ENCODE measurements around the gene PSMD9. TPM values are rescaled to one million over a fixed set of nuclear protein-coding genes. Genes with fewer than 3 reads are reported as not detected.
"Not testable (repeated sequence)": the region's sequence is repeated elsewhere in the genome, so short reads cannot be mapped to it uniquely, and the experiment has no call there.

Gene PSMD9
- total and polyA plus RNA-seq, 12 donors, result 31.4 to 145 (median 55.7) TPM

DNA sequence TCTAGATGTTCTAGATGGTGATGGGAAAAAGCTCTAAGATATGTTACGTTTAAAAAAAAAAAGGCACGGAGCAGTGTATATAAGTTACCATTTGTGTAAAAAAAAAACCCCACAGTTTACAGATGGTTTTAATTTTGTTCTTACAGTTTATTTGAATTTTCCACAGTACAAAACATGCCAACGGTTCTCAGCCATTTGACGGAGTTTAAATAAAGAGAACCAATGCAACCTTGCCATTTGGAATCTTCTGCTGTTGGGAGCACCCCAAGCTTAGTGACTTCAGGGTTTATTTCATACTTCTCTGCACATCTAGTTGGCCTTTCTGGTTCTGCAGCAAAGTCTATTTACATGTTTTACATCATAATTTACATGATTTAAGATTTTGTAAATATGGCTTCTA is 22.3 kb upstream of the PSMD9 start:
- WGBS, 4 donors, result 73 to 81% (median 78%) methylated on average over 4 of the region's 4 CpGs
- Histone ChIP-seq H3K4me1 (replicated peaks in 1 of 2) (no peaks in the 10 kb centered on the region), H3K36me3 (replicated peaks in 1 of 2) (no peaks in the 10 kb centered on the region), H3K4me3 (no peak overlapping the region), H3K27ac (no peak overlapping the region), H3K9me3 (replicated peaks in 1 of 3) (no peaks in the 10 kb centered on the region), H3K27me3 (no peaks in the 10 kb centered on the region)
- TF ChIP-seq, protein P1, sequence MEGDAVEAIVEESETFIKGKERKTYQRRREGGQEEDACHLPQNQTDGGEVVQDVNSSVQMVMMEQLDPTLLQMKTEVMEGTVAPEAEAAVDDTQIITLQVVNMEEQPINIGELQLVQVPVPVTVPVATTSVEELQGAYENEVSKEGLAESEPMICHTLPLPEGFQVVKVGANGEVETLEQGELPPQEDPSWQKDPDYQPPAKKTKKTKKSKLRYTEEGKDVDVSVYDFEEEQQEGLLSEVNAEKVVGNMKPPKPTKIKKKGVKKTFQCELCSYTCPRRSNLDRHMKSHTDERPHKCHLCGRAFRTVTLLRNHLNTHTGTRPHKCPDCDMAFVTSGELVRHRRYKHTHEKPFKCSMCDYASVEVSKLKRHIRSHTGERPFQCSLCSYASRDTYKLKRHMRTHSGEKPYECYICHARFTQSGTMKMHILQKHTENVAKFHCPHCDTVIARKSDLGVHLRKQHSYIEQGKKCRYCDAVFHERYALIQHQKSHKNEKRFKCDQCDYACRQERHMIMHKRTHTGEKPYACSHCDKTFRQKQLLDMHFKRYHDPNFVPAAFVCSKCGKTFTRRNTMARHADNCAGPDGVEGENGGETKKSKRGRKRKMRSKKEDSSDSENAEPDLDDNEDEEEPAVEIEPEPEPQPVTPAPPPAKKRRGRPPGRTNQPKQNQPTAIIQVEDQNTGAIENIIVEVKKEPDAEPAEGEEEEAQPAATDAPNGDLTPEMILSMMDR (IDR thresholded peaks at IDR 0.05), result no peak
- no peak for TF ChIP-seq POLR2A (IDR thresholded peaks at IDR 0.05)
- no peak for DNase-seq
- intact Hi-C loops (cut with DNase I), result no loop called here

DNA sequence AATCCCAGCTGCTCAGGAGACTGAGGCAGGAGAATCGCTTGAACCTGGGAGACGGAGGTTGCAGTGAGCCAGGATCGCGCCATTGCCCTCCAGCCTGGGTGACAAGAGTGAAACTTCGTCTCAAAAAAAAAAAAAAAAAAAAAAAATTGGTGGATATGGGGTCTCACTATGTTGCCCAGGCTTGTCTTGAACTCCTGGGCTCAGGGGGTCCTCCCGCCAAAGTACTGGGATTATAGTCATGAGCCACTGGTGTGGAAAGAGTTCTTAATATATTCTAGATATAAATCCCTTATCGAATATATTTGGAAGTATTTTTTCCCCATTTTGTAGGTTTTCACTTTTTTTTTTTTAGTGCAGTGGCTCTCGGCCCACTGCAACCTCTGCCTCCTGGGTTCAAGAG is 19.4 kb upstream of the PSMD9 start:
- H3K4me3 ChIP-seq; H3K27me3 ChIP-seq; DNase-seq; H3K36me3 ChIP-seq (replicated peaks in 1 of 2); H3K9me3 ChIP-seq (replicated peaks in 1 of 3); H3K27ac ChIP-seq; intact Hi-C loops (cut with DNase I); H3K4me1 ChIP-seq (replicated peaks in 1 of 2): not testable (repeated sequence)
- 83 to 92% (median 85%) methylated on average over 8 of the region's 8 CpGs for WGBS, 4 donors

DNA sequence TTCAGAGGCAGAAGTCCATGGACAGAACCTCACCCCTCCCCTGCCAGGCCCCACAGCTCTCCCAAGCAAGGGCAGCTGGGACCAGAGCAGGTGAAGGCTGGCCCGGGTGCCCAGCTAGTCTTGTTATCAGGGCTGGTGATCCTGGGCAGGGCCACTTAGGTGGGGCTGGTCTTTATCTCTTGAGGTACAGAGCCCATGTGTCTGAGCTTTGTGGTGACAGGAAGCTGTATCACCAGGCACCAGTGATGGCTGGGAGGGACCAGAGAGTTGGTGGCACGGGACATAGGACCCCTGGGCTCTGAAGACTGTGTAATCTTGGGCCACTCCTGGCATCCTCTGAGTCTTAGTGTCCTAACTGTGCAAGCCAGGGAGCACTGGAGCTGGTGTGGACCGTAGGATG is 17.1 kb upstream of the PSMD9 start:
- Histone ChIP-seq H3K27me3 (no peaks in the 10 kb centered on the region), H3K4me3 (no peak overlapping the region), H3K9me3 (replicated peaks in 1 of 3) (no peaks in the 10 kb centered on the region), H3K4me1 (replicated peaks in 1 of 2) (no peaks in the 10 kb centered on the region), H3K27ac (no peak overlapping the region), H3K36me3 (replicated peaks in 1 of 2) (no peaks in the 10 kb centered on the region)
- WGBS, 4 donors, result 74 to 85% (median 77%) methylated on average over 2 to 3 of the region's 3 CpGs
- no peak for DNase-seq
- no peak for TF ChIP-seq POLR2A (IDR thresholded peaks at IDR 0.05)
- intact Hi-C loops (cut with DNase I), result no loop called here

DNA sequence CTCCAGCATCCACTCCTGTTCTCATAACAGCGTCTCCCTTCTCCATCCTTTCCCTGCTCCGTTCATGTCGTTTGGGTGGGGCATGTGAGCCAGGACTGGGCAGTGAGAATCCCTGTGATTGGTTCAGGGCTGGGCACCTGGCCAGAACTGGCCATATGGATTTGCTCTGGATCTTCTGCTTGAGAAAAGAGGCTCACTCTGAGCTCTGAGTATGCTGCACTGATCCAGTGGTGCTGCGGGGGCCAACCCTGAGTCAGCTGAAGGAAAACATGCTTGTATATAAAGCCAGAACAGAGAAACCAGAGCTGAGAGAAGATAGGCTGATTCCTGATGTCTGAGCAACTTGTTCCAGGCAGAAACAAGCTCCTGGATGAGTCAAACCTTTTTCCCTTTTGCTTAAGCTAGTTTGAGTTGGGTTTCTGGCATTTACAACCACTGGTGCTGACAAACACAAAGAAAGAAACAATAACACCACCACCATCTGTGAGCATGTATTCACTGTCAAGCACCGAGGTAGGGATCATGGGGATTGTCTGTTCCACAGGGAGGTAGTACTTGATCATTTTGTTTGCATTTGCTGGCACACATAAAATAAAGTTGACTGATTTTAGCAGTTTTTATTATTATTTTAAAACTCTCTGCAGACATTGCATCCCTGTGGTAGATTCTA is 15.9 kb upstream of the PSMD9 start:
- Histone ChIP-seq H3K27me3 (no peaks in the 10 kb centered on the region), H3K36me3 (replicated peaks in 1 of 2) (no peaks in the 10 kb centered on the region), H3K27ac (peak overlapping the region in 1 of 5 donors; percentile 13), H3K9me3 (replicated peaks in 1 of 3) (no peaks in the 10 kb centered on the region), H3K4me1 (replicated peaks in 1 of 2) (no peaks in the 10 kb centered on the region), H3K4me3 (no peak overlapping the region)
- intact Hi-C loops (cut with DNase I), result no loop called here
- WGBS, 4 donors, result 56 to 76% (median 62%) methylated on average over 5 of the region's 5 CpGs
- peak in 4 of 7 donors; percentile 31 to 72 (median 40) for DNase-seq
- TF ChIP-seq, protein P1 (IDR thresholded peaks at IDR 0.05), result no peak
- TF ChIP-seq POLR2A (IDR thresholded peaks at IDR 0.05), result no peak

DNA sequence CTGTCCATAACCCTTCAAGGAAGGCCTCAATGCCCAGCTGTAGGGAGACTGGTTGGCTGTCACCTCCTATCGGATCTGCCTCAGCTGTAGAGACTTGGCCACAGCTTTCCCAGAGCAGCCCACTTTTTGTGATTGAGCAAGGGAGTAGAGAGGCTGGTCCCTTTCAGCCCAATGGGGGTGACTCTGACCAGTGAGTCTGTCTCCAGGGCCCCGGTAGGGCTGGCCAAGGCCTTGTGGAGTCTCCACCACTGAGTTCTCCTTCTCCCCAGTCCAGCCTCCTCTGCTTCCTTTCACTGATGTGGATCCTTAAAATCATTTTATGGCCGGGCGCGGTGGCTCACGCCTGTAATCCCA is 15.4 kb upstream of the PSMD9 start:
- DNase-seq, result no peak
- Histone ChIP-seq H3K4me3 (no peak overlapping the region), H3K36me3 (replicated peaks in 1 of 2) (no peaks in the 10 kb centered on the region), H3K27ac (peak overlapping the region in 1 of 5 donors; percentile 13), H3K4me1 (replicated peaks in 1 of 2) (no peaks in the 10 kb centered on the region), H3K27me3 (no peaks in the 10 kb centered on the region), H3K9me3 (replicated peaks in 1 of 3) (no peaks in the 10 kb centered on the region)
- 83 to 90% (median 88%) methylated on average over 4 to 6 of the region's 6 CpGs for WGBS, 4 donors
- intact Hi-C loops (cut with DNase I), result no loop called here
- TF ChIP-seq, protein P1 (IDR thresholded peaks at IDR 0.05), result no peak
- TF ChIP-seq POLR2A (IDR thresholded peaks at IDR 0.05), result no peak

Measured in adrenal gland (tissue), 12 donors.